HG02678 (cell line): Measurements from ENCODE around the gene IL1F10.
"Not testable (repeated sequence)": the region's sequence is repeated elsewhere in the genome, so short reads cannot be mapped to it uniquely, and the experiment has no call there.

Experiments
- ATAC-seq: cut with Tn5 transposase; IDR thresholded peaks from one replicate; pipeline ENCODE4 v1.9.1; 2021; ENCODE audit warnings: mild to moderate bottlenecking, moderate library complexity; ENCODE audit not compliant: unreplicated experiment

The IL1F10 gene

GRCh38 chr2:113080134-113080533 lies 12.4 kb downstream of the IL1F10 start:
- no peak for ATAC-seq

GRCh38 chr2:113081488-113082210 lies 13.9 kb downstream of the IL1F10 start:
- ATAC-seq = no peak

- no peak for ATAC-seq
These were observed 15.5 kb downstream of the IL1F10 start for GRCh38 chr2:113083296-113083695.

DNA sequence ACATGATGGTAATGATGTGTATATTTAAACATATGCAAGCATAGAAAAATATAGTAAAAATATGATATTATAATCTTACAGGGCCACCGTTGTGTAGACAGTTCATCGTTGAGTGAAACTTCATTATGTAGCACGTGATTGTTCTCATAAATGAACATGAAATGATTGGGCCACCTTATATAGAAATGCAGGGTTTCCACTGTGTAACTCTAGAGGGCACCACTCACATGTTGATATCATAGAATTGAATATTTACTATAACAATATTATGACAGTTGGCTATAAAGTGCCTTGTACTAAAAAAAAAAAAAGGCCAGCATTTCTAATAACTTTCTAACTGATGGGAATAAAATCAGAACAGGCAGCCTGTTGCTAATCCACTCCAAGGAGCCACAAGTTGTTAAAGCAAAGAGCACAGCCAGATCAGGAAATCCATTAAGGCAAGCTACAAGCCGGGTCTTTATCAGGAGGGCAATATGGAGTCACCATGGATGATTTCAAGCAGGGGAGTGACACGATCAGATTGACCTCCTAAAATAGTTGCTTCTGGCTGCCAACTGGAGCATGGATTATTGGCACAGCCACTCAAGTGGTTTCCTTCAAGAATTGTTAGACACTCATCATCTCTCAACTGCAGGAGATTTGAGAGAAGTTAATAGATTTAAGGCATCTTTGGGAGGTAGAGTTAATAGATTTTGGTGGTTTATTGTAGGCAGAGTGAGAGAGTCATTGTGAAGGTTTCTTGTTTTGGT lies 16.7 kb downstream of the IL1F10 start:
- ATAC-seq = no peak

GRCh38 chr2:113085542-113085941 lies 17.8 kb downstream of the IL1F10 start:
- ATAC-seq = no peak

GRCh38 chr2:113088213-113088992 lies 20.6 kb downstream of the IL1F10 start:
- no peak for ATAC-seq

DNA sequence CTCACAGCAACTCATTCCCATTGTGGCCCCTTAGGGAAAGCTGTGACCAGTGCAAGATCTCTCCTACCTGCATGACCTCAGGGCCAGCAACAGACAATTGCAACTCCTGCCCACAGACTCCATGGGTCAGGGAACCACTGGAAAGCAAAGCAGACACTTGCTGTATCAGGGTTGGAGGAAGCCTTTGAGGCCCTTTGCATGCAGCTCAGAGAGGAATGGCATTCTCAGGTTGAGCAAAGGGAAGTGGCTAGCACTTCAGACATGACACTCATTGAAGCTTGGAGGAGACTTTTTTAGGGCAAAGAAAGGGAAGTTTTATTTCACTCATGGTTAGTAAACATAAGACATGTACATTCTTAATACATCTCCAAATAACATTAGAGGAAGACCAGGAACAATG lies 22.1 kb downstream of the IL1F10 start:
- no peak for ATAC-seq

DNA sequence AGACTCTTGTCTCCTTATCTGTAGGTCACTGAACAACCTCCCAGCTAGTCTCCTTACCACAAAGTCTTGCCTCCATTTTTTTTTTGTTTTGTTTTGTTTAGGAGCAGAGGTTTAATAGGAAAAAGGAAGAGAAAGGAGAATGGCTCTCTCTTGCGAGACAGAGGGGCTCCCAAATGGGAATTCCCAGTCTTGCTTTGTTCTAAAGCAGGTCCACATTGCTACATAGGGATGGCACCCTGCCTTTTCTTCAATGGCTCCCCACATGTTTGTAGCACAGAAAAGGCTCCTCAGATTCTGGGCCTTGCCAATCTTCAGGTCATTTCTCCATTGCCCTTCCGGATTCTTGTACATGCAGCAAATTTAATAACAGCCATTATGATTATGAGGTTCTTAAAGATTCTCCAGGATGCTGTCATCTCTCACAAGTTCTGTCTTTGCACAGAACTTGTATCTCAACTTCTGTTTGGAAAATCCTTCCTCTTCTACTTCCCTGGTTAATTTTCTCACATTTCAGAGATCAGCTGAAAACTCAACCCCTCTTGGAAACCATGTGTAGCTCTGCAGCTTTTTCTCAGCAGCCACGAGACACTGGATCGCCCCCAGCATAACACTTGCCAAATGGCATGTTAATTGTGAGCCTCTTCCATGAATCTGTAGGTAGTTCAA lies 23.6 kb downstream of the IL1F10 start:
- ATAC-seq = no peak

DNA sequence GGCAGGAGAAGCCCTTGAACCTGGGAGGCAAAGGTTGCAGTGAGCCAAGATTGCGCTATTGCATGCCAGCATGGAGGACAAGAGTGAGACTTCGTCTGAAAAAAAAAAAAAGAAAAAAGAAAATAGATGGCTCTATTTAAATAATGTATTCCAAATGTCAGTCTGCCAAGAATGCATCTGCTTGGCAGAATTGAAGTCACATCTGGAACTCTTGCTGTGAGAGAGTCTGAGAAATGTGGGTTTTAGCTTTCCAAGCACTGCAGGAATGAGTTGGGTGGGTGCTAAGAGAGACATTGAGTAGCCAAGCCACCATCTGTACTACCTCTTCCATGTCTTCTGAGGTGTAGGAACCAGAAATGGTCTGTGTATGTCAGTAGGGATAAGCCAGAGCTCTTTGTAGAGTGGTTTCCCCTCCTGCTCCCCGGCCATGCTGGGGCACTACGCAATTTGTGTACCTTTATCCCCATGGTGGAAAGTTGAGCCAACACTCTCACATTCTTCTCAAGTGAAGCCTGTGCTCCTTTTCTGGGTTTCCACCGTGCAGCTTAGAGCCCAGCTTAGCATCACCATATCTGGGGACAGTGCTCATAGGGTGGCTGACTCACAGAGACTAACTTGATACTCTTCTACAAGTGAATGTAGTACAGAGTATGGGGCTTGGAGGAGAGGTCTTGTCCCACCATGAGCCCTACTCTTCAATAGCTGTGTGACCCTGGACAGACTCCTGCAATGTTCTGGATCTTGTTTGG lies 25.3 kb downstream of the IL1F10 start:
- no peak for ATAC-seq

- ATAC-seq = no peak
These were observed 25.8 kb downstream of the IL1F10 start for GRCh38 chr2:113093613-113093977.

DNA sequence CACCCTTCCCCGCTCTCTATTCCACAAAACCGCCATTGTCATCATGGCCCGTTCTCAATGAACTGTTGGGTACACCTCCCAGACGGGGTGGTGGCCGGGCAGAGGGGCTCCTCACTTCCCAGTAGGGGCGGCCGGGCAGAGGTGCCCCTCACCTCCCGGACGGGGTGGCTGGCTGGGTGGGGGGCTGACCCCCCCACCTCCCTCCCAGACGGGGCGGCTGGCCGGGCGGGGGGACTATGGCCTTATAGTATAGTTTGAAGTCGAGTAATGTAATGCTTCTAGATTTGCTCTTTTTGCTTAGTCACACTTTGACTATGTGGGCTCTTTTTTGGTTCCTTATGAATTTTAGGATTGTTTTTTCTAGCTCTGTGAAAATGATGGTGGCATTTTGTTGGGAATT lies 28.5 kb downstream of the IL1F10 start:
- ATAC-seq = not testable (repeated sequence)

DNA sequence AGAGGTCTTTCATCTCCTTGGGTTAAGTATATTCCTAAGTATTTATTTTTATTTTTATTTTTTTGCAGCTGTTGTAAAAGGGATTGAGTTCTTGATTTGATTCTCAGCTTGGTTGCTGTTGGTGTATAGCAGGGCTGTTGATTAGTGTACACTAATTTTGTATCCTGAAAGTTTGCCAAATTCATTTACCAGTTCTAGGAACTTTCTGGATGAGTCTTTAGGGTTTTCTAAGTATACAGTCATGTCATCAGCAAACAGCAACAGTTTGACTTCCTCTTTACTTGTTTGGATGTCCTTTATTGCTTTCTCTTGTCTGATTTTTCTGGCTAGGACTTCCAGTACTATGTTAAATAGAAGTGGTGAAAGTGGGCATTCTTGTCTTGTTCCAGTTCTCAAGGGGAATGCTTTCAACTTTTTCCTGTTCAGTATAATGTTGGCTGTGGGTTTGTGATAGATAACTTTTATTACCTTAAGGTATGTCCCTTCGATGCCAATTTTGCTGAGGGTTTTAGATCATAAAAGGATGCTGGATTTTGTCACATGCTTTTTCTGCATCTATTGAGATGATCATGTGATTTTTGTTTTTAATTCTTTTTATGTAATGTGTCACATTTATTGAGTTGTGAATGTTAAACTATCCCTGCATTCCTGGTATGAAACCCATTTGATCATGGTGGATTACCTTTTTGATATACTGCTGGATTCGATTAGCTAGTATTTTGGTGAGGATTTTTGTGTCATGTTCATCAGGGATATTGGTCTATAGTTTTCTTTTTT lies 29.3 kb downstream of the IL1F10 start:
- not testable (repeated sequence) for ATAC-seq

DNA sequence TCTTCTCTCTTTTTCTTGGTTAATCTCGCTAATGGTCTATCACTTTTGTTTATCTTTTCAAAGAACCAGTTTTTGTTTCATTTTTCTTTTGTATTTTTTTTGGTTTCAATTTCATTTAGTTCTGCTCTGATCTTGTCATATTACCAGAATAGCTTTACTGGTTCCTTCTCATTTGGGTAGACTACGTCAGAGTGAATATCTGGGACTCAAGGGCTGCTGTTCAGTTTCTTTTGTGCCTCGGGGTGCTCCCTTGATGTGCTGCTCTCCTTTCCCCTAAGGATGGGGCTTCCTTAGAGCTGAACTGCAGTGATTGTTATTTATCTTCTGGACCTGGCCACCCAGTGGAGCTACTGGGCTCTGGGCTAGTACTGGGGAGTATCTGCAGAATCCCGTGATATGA lies 30.3 kb downstream of the IL1F10 start:
- ATAC-seq = no peak

DNA sequence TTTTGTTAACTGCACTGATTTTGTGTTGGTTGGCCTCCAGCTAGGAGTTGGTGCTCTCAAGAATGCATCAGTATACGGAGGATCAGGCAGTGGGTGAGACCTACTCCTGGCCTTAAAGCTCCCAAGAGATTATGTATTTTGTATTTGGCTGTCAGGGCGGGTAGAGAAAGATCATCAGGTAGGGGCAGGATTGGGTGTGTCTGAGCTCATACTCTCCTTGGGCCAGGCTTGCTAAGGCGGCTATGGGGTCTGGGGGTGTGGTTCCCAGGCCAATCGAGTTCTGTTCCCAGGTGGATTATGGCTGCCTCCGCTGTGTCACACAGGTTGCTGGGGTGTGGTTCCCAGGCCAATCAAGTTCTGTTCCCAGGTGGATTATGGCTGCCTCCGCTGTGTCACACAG lies 30.8 kb downstream of the IL1F10 start:
- ATAC-seq = no peak

- no peak for ATAC-seq
These were observed 34.4 kb downstream of the IL1F10 start for GRCh38 chr2:113102133-113102532.

- no peak for ATAC-seq
These were observed 35.5 kb downstream of the IL1F10 start for GRCh38 chr2:113103277-113103676.

- ATAC-seq = no peak
These were observed 36.4 kb downstream of the IL1F10 start for GRCh38 chr2:113104054-113104611.

GRCh38 chr2:113105047-113105785 lies 37.4 kb downstream of the IL1F10 start:
- ATAC-seq = no peak

DNA sequence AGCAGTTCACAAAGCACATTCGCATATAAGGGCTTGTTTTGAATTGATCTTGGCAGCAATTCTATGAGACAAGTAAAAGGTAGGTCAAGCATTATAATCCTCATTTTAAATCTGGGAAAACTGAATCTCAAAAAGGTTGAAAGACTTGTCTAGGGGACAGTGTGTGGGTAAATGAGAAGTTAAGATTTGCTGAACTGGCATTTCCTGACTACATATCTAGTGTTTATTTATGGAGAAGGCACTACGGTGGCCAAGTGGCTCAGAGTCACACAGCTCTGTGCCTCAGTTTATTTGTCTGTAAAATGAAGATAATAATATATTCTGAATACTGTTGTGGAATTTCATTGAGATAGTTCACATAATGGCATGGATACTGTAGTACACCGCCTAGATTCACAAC lies 43.4 kb downstream of the IL1F10 start:
- ATAC-seq = no peak
